HG02973 (cell line): ENCODE measurements around the gene FGG.
"Not testable (repeated sequence)": the region's sequence is repeated elsewhere in the genome, so short reads cannot be mapped to it uniquely, and the experiment has no call there.

Experiments used
- ATAC-seq: cut with Tn5 transposase; IDR thresholded peaks from one replicate; pipeline ENCODE4 v1.9.1; 2021; ENCODE audit warnings: moderate library complexity; ENCODE audit not compliant: unreplicated experiment

FGG gene

GRCh38 chr4:154614306-154614705 is 1.9 kb upstream of the FGG start:
- ATAC-seq, result no peak

- ATAC-seq, result no peak
Observed at GRCh38 chr4:154611833-154612232, 623 bp downstream of the FGG start.

GRCh38 chr4:154610582-154610981 is 1.9 kb downstream of the FGG start:
- no peak for ATAC-seq

DNA sequence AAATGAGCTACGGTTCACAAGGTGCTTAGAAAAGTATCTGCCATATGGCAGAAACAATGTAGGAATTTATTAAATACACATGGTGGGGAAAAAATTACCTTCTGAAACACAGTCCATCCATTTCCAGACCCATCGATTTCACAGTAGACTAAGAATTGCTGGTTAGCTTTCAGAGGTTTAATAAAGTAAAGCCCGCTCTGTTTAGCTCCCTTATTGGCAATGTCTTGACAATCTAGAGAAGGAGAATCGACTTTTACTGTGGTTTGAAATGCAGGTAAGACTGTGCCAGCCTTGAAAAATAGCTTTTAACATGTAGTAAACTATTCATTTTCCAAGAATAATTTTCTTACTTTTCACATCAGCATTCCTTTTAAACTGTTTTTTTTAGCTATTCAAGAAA is 2.9 kb downstream of the FGG start:
- ATAC-seq, result no peak

DNA sequence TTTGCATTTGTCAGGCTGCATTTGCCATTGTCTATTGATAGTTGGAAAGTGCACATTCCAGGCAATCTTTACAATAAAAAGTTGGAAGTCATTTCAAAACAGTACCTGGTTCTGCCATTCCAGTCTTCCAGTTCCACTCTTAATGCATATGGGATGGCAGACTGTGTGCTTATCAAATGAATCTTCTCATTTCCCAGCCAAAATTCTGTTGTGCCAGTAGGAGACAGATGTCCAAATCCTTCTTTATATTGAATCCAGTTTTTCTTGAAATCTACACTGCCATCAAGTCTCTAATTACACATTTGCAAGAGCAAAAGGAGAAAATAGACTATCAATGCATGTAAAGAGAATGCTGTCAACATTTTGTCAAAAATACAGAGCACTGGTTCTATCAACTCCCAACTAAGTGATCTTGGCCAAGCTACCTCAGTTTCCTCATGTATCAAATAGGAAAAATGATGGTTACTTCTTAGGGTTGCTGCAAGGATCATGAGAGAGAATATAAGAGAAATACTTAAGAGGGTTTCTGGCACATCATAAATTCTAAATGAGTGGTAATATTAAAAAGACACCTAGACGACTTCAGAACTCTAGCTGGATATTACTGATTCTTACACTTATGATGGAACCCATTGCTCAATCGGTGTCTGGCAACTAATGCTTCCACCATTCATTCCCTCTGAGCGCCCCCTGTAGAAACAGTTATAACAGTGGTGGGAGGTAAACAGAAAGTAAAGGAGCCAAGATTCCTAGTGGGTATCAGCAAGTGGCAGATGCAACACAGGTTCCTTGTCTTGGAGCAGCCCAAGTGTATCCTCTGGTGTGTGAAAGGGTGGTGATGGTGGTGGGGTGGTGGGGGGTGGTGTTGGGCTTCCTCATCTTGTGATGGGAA is 3.8 kb downstream of the FGG start:
- no peak for ATAC-seq

DNA sequence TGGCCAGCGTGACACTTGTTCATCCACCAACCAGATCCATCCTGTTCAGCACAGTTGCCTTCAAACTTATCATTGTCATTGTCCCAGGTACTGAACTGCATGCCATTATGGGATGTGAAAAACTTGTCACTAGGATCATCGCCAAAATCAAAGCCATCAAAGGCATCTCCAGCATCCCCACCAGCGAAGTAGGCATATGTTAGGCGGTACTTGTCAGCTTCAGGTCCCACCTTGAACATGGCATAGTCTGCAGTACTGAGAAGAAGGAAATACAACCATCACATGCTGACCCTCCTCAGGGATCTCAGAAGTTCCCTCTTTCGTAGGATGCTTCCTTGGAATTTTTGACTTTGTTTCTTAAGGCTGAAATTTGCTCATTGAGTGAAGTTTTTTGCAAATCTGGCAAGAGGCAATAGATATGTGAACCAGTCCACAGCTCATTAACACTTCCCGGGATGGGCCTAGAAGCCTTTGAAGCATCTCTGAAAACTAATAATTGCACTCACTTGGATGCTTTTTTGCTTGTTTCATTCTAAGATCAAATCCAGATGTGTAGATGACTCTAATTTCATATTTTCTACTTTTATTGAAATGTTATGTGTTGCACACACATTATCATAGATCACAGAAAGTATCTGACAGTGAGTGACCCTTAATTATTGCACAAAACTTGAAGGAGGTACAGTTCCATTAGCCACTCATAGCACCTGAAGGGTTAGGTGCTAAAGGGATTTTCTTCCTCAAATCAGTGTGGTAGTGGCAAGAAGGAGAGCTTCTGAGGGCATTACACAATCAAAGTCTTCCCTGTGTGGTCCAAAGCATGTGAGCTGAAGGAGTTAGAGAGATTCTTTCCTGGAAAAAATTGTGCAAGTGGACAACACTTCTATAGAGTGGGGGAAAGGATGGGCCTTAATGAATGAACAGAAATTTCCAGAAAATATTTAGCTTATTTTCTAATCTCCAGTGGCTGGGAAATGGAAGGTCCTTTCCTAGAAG is 5.4 kb downstream of the FGG start:
- ATAC-seq, result no peak

DNA sequence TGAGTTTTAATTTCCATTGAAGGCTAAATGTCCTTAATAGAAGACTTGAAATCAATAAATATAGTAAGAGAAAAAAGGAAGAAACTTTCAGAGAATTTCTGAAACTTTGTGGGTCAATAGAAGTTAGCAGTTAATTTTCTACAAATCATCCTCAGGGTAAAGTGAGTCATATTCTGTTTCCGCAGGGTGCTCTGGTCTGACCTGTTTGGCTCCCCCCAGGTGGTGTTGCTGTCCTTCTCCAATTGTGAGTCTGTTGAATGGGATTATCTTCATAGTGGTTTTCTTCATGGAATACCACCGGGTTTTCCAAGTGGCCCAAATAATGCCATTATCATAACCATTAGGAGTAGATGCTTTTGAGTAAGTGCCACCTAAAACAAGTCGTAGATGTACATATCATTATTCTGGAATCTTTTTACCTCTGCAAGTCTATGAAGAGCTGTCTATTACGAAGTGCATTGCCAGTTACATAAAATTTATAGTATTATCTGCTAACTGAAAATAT is 7.7 kb downstream of the FGG start:
- ATAC-seq, result no peak

GRCh38 chr4:154603033-154603943 is 9.2 kb downstream of the FGG start:
- ATAC-seq, result no peak

- ATAC-seq, result no peak
Observed at GRCh38 chr4:154602404-154603020, 9.9 kb downstream of the FGG start.

DNA sequence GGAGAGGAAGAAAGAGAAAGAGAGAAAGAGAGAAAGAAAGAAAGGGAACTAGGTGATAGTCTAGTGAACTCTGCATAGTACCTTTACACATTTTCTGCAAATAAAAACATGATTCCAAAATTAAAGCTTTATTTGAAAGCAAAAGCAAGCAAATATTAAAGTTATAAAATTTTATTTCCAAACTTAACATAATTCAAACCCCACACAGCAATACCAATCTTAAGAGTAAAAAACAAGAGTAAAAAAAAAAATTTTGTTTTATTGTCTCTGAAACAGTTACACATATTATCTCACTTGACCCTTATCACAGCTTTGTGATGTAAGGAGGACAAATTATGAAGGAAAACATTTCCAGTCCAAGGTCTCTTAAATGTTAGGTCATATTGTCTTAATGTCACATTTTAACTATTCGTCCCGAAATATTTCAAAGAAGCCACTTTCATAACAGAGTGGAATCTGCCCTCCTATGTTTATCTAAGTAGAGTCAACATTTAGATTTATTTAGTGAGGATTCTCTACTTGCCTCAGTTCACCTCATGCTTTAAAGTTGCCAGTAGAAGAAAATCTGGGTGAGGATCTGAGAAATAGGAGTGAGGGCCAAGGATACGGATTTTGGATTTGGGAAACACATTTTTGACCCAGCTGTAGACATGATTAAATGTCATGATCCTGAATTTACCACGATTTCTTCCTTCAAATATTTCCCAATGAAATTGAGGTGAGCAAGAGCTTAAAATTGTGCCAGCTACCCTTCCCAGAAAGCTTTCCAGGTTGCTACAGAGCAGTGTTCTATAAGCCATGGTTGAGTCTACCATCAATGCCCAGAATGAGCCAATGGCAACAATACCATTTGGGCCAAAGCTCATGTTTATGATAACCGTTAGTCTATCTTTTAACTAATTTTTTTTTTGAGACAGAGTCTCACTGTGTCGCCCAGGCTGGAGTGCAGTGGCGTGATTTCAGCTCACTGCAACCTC is 14.4 kb downstream of the FGG start:
- no peak for ATAC-seq

DNA sequence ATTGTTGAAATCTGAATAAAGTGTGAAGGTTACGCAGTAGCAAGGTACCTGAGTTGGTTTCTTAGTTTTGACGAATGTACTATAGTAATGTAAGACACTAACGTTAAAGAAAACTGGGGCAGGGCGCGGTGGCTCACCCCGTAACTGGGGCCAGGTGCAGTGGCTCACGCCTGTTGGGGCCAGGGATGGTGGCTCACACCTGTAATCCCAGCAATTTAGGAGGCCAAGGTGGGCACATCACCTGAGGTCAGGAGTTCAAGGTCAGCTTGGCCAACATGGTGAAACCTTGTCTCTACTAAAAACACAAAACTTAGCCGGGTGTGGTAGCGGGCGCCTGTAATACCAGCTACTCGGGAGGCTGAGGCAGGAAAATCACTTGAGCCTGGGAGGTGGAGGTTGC is 15.2 kb downstream of the FGG start:
- not testable (repeated sequence) for ATAC-seq

DNA sequence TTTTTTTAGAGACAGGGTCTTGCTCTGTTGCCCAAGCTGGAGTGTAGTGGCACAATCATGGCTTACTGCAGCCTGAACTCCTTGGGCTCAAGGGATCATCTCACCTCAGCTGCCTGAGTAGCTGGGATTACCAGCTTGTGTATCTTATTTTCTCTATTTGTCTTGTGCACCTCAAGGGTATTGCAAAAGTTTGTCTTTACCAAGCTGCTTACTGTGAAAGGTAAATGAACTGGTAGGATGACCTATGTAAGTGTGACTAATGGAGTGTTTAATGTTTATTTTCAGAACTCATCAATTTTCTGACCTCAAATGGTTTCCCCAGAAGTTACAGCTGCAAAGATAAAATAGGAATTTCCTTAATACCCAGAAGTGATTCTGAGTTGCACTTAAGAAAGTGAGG is 16.6 kb downstream of the FGG start:
- ATAC-seq, result no peak

DNA sequence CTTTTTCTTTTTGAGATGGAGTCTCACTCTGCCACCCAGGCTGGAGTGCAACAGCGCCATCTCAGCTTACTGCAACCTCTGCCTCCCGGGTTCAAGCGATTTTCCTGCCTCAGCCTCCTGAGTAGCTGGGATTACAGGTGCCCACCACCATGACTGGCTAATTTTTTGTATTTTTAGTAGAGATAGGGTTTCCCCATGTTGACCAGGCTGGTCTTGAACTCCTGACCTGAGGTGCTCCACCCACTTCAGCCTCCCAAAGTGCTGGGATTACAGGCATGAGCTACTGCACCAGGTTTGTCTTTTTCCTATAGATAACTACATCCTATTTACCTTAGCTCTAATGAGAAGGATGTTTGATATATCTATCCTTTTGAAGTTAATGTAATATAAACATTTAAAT is 18.1 kb downstream of the FGG start:
- not testable (repeated sequence) for ATAC-seq

GRCh38 chr4:154593868-154594267 is 18.6 kb downstream of the FGG start:
- ATAC-seq, result no peak

GRCh38 chr4:154591890-154592289 is 20.6 kb downstream of the FGG start:
- ATAC-seq, result no peak

- ATAC-seq, result no peak
Observed at GRCh38 chr4:154590329-154591006, 22.0 kb downstream of the FGG start, which contains the start of gene FGA. TSS of gene FGA (minus strand) at chr4:154590742. CDS start at chr4:154590687, 55 bp downstream.

DNA sequence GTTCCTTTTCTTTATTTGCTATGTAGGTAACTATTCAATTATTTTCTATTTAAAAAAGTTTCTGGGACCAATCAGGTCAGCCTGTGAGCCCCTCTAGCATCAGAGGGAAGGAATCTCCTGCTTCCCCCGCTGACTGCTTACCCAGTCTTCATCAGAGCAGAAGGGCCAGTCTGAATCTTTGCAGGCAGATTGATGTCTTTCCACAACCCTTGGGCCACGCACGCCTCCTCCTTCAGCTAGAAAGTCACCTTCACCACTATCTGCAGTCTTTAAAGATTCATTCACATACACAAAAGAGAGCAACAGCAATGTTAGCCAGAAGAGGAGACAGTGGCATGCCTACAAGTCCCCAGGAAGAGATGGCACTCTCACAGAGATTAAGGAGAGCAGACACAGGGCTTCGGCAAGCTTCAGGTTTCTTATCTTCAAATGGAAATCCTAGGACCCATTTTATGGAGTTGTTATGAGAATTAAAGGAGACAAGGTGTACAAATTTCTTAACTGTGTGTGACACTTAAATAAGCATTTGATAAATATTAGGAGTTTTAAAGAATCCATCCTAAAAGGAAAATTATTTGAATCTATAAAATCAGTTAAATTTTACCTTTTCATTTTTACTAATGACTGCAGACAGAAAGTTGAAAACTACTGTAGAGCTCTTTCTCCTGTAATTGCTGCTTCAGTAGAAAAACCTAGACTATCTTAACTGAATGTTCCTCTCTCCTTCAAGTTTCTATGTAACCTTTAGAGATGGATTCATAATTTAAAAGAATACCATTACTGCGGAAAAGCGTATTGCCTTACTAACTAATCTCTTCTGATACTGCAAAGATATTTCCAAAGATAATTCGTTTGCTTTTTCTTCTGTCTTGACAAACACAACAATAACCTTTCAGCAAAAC is 22.9 kb downstream of the FGG start:
- no peak for ATAC-seq
